Hematopoietic multipotent progenitor cell treated with erythropoietin and hydrocortisone succinate and interleukin-3 and kit ligand, for 8 days (in vitro differentiated cells): ENCODE results near the gene DOCK10.

Source experiments
- DNase-seq: peaks from one replicate; pipeline ENCODE4 v3.0.0-alpha.2; 2015

Gene DOCK10

DNA sequence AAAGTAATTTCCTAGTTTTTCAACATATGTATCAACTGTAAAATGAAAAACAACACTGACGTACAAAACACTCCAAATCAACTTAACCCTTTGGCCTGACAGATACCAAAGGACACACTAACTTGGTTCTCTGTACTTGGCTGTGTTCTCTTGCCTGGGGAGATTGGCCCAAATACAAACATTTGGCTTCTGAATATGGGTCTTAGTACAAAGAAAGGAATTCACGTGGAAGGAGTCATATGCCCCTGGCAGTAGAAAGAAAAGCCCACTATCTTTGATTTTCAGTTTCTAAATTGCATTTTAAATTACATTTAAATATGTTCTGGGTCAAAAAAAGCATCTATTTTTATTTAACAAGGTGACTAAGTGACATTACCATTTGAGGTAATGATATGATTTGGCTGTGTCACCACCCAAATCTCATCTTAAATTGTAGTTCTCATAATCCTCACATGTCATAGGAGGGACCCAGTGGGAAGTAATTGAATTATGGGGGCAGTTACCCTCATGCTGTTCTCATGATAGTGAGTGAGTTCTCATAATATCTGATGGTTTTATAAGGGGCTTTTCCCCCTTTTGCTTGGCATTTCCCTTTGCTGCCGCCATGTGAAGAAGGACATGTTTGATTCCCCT lies 172.6 kb downstream of the DOCK10 start:
- no peak for DNase-seq

DNA sequence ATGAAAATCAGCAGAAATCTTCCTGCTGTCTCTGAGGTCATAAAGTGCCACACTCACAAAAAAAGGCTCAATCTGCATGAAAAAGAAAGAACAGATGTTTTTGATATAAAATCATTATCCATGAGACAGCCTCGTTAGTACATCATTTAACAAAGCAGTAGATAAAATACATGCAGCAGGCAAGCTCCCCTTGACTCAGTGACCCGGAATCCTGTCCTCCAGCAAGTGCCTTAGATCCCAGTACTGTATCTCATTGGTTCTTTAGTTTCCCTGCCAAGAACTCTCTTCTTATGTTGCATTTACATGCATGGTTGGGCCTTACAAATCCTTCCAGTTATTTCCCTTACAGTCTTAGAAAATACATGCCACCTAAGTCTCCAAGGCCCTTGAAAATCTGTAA lies 177.3 kb downstream of the DOCK10 start:
- no peak for DNase-seq

DNA sequence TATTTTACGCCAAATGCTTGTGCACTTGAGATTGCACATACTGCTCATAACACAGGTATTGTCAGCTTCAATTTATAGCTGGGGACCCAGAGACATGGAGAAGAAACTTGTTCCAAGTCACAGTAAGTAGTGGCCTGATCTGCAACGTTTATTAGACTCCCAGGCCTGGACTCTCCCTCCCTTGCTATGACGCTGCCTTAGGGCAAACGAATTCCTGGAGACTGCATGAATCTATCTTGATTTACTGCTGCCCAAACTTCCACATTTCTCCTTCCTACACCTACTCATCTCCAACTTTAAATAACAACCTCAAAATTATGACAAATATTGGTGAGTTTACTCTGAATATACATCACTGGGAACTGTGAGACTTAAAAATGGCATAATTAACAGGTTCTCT lies 181.0 kb downstream of the DOCK10 start:
- no peak for DNase-seq

DNA sequence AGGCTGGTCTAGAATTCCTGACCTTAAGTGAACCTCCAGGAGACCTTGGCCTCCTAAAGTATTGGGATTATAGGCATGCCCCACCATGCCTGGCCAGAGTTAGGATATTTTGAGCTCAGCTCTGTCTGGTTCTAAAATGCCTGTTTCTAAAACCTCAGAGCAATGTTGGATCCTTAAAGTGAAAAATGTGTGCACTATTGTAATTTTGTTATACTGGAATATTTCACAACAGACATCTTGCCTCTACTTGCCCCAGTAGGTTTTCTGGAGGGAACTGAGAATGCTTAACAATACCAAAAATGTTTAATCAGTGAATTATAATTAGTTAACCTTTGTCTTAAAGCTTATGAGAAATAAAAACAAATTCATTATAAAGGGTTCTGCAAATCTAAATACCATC lies 181.5 kb downstream of the DOCK10 start:
- DNase-seq: no peak

GRCh38 chr2:224851811-224852210 lies 190.5 kb downstream of the DOCK10 start:
- no peak for DNase-seq

- no peak for DNase-seq
These were observed 192.2 kb downstream of the DOCK10 start for GRCh38 chr2:224850081-224850480.

DNA sequence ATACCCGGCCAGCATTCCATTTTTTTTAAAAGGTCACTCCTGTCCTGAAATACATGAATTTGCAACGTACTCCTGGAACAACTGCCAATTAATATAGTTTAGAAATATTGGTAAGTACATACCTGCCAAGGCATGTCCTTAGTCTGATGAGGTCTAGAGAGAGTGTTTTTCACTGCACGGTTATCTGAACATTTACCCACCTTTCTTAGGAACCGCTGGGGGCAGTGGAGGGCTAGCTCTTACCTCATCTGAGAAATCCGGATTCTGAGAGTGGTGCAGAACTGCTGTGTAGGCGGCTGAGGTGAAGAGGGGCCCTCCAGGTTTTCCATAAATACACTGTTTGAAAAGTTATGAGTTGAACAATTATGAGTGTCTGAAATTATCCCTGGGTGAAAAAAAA lies 193.0 kb downstream of the DOCK10 start:
- DNase-seq: no peak

DNA sequence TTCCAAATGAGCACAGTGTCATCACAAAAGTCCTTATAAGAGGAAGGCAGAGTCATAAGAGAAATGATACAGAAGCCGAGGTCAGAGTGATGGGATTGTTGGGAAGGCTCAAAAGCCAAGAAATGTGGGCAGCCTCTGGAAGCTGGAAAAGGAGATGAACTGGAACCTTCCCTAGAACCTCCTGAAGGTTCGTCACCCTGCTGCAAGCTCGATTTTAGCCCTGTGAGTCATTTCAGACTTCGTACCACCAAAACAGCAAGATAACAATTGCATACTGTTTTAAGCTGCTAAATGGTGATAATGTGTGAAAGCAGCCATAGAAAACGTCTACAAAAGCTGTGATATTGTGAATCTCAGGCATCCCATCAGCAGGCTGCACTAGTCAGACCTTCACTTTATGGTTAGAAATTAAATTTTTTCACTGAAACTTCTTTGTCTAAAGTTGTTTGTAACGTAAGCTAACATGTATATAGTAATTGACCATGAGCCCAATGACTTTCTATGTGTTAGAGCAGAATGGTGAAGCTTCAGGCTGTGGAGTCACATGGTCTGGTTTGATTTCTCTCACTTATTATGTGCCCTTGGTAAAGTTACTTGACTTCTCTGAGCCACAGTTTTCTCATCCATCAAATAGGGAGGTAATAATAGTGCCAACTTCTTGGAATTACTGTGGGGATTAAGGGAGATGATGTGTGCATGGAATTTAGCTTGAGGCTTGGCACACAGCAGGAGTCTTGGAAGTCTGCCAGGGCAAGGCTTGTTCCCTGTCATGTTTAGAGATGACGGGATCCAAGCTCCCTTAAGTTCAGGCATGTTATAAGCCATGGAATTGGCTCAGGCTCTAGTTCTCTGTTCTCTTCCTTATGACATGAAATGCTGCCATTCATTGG lies 194.1 kb downstream of the DOCK10 start:
- DNase-seq: no peak

- DNase-seq: no peak
These were observed 194.9 kb downstream of the DOCK10 start for GRCh38 chr2:224847381-224847780.

GRCh38 chr2:224846686-224847085 lies 195.6 kb downstream of the DOCK10 start:
- no peak for DNase-seq

- DNase-seq: no peak
These were observed 196.1 kb downstream of the DOCK10 start for GRCh38 chr2:224846161-224846560.

DNA sequence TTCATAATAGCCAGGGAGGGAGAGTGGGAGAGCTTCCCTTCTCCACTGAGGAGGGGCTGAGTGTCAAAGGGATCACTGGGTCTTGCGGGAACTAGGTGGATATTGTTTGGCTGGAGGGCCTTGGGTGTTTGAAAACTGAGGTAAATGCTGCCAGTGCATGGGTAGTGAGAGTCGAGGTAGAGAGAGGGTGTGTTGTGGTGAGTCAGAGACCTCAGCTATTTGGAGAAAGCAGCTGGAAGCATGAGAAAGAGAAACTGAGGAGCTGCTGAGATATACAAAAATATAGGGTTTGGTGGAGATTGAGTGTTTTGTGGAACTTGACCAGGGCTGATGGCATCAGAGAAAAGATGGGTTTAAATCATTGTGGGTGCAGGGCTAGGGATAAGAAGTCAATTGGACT lies 199.1 kb downstream of the DOCK10 start:
- no peak for DNase-seq

GRCh38 chr2:224841910-224842309 lies 200.4 kb downstream of the DOCK10 start:
- DNase-seq: no peak

DNA sequence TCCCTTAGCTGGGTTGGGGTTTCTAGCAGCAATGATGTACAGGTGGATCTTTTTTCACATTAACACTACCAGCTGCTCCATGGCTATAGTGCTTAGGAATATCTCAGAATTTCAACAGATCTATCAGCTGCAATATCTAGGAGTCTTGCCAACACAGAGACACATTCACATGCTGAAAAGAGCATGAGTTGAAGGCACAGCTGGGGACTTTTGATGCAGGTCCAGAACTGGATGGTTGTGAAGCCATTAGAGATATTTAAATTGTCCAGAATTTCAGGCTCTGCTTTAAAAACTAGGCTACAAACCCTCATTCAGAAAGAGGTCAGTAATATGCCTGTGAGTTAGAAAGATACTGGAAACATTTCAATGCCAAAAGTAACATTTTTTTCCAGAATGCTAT lies 203.9 kb downstream of the DOCK10 start:
- no peak for DNase-seq

GRCh38 chr2:224837558-224837957 lies 204.7 kb downstream of the DOCK10 start:
- DNase-seq: no peak

DNA sequence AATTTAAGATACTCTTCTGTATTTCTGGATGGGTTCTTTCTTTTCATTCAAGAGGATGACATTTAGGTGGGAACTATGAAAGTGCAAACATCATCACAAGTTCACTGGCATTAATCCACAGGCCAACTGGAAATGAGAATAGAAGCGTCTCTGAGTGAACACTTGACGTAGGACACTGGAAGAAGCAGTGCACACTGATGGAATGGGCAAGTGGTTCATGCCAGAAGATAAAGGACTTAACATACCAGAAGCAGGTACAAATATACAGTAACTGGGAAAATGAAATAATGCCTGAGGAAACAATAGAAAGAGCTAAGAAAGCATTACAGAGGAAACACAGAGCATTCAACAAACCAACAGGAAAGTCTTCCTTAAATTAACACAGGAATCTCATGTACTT lies 205.2 kb downstream of the DOCK10 start:
- no peak for DNase-seq

GRCh38 chr2:224836263-224836662 lies 206.0 kb downstream of the DOCK10 start:
- DNase-seq: no peak

GRCh38 chr2:224835405-224835804 lies 206.9 kb downstream of the DOCK10 start:
- DNase-seq: no peak

- no peak for DNase-seq
These were observed 208.3 kb downstream of the DOCK10 start for GRCh38 chr2:224833986-224834385.

- no peak for DNase-seq
These were observed 210.1 kb downstream of the DOCK10 start for GRCh38 chr2:224832207-224832606.

GRCh38 chr2:224831530-224831929 lies 210.7 kb downstream of the DOCK10 start:
- no peak for DNase-seq

GRCh38 chr2:224820283-224820991 lies 221.8 kb downstream of the DOCK10 start:
- no peak for DNase-seq

- DNase-seq: no peak
These were observed 223.2 kb downstream of the DOCK10 start for GRCh38 chr2:224819075-224819474.

- DNase-seq: no peak
These were observed 224.6 kb downstream of the DOCK10 start for GRCh38 chr2:224817676-224818075.
